ENCODE measurements around the gene HSPA1L. TPM values are rescaled to one million over a fixed set of nuclear protein-coding genes. Genes with fewer than 3 reads are reported as not detected.
"Not testable (repeated sequence)": the region's sequence is repeated elsewhere in the genome, so short reads cannot be mapped to it uniquely, and the experiment has no call there.

Gene HSPA1L
- total and polyA plus RNA-seq, 2 donors (not counting 3 experiments of a cell fraction or from before 2014, with no cell fraction given): 0.32 to 0.77 TPM

GRCh38 chr6:31811645-31812044 lies 3.4 kb downstream of the HSPA1L start:
- no peak overlapping the region for H3K4me2 ChIP-seq (ENCODE audit: insufficient read depth, low read length)
- no peaks in the 10 kb centered on the region for H3K36me3 ChIP-seq (ENCODE audit: control insufficient read depth in 2 of 2, extremely low read depth in 1 of 2, insufficient read depth in 2 of 2, low read length in 2 of 2)
- H3K4me1 ChIP-seq (ENCODE audit: control insufficient read depth, extremely low read depth, insufficient read depth, low read length): peaks cover 13% of the 10 kb centered on the region
- no peak overlapping the region for H3K27ac ChIP-seq (ENCODE audit: insufficient read depth, low read depth, low read length)
- H3K9me1 ChIP-seq (replicated peaks; ENCODE audit: control insufficient read depth, extremely low read depth, insufficient read depth, low read length): no peaks in the 10 kb centered on the region
- ChIA-PET POLR2A (no interaction called here), CTCF (interaction anchor here (1.4 kb wide), 1 partner anchor 19 kb away, joined by 4 read pairs; no protein-coding TSS in a partner anchor)
- no peak overlapping the region for H3K9ac ChIP-seq (replicated peaks; ENCODE audit: extremely low read depth, insufficient read depth, low read length)
- no peaks in the 10 kb centered on the region for H4K20me1 ChIP-seq (replicated peaks; ENCODE audit: control insufficient read depth, extremely low read depth, insufficient read depth, low read length)
- intact Hi-C loops (cut with micrococcal nuclease): no loop called here
- H3K27me3 ChIP-seq (ENCODE audit: control insufficient read depth in 2 of 2, insufficient read depth in 2 of 2, low read length in 2 of 2): no peaks in the 10 kb centered on the region
- no peak for FAIRE-seq
- H2AFZ ChIP-seq (ENCODE audit: low read depth, low read length): no peak overlapping the region
- dilution Hi-C loops (cut with MboI; ENCODE audit: extremely low pct_ligation_motif_present, low sequenced_read_pairs): no loop called here
- H3K9me3 ChIP-seq (replicated peaks; ENCODE audit: control insufficient read depth, insufficient read depth, low read length): no peaks in the 10 kb centered on the region
- H3K79me2 ChIP-seq (ENCODE audit: control insufficient read depth, insufficient read depth, low read length): peaks cover 3% of the 10 kb centered on the region
- no peak overlapping the region for H3K4me3 ChIP-seq (replicated peaks in 1 of 3; ENCODE audit: insufficient read depth in 1 of 3, low read depth in 1 of 3, low read length in 3 of 3)
- DNase-seq (ENCODE audit: low read depth, low spot score): no peak
- TF ChIP-seq EZH2 (IDR thresholded peaks at IDR 0.05; ENCODE audit: borderline replicate concordance, low read depth, low read length, severe bottlenecking) (no peak), FOS (IDR thresholded peaks at IDR 0.05; ENCODE audit: borderline replicate concordance, insufficient read depth, low read length) (no peak), GATA2 (IDR thresholded peaks at IDR 0.05; ENCODE audit: insufficient read depth, insufficient read length, low read depth, low read length) (no peak)
- TF ChIP-seq, protein P1, sequence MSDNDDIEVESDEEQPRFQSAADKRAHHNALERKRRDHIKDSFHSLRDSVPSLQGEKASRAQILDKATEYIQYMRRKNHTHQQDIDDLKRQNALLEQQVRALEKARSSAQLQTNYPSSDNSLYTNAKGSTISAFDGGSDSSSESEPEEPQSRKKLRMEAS (IDR thresholded peaks at IDR 0.05; ENCODE audit: insufficient read depth, insufficient read length): no peak
- no TSS peak for BruUV-seq (replicated peaks)

DNA sequence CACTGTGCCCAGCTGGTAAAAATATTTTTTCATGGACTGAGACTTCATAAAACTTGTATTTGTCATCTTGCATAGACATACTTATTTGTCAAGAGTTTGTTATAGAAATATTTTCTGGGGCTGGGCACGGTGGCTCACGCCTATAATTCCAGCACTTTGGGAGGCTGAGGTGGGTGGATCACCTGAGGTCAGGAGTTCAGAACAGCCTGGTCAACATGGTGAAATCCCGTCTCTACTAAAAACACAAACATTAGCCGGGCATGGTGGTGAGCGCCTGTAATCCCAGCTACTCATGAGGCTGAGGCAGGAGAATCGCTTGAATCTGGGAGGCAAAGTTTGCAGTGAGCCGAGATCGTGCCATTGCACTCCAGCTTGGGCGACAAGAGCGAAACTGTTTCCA lies 6.5 kb downstream of the HSPA1L start:
- FAIRE-seq; H3K27me3 ChIP-seq (ENCODE audit: control insufficient read depth in 2 of 2, insufficient read depth in 2 of 2, low read length in 2 of 2); H3K4me3 ChIP-seq (replicated peaks in 1 of 3; ENCODE audit: insufficient read depth in 1 of 3, low read depth in 1 of 3, low read length in 3 of 3); H3K27ac ChIP-seq (ENCODE audit: insufficient read depth, low read depth, low read length); H3K9me3 ChIP-seq (replicated peaks; ENCODE audit: control insufficient read depth, insufficient read depth, low read length); CTCF ChIA-PET; H2AFZ ChIP-seq (ENCODE audit: low read depth, low read length); DNase-seq (ENCODE audit: low read depth, low spot score); BruUV-seq (replicated peaks); H3K4me2 ChIP-seq (ENCODE audit: insufficient read depth, low read length); intact Hi-C loops (cut with micrococcal nuclease); H4K20me1 ChIP-seq (replicated peaks; ENCODE audit: control insufficient read depth, extremely low read depth, insufficient read depth, low read length); dilution Hi-C loops (cut with MboI; ENCODE audit: extremely low pct_ligation_motif_present, low sequenced_read_pairs); H3K36me3 ChIP-seq (ENCODE audit: control insufficient read depth in 2 of 2, extremely low read depth in 1 of 2, insufficient read depth in 2 of 2, low read length in 2 of 2); H3K9ac ChIP-seq (replicated peaks; ENCODE audit: extremely low read depth, insufficient read depth, low read length); POLR2A ChIA-PET; H3K9me1 ChIP-seq (replicated peaks; ENCODE audit: control insufficient read depth, extremely low read depth, insufficient read depth, low read length): not testable (repeated sequence)
- H3K4me1 ChIP-seq (ENCODE audit: control insufficient read depth, extremely low read depth, insufficient read depth, low read length): peaks cover 16% of the 10 kb centered on the region
- peaks cover 21% of the 10 kb centered on the region for H3K79me2 ChIP-seq (ENCODE audit: control insufficient read depth, insufficient read depth, low read length)
